K562 (cell line): ENCODE measurements around the gene ZFYVE26. TPM values are rescaled to one million over a fixed set of nuclear protein-coding genes. Genes with fewer than 3 reads are reported as not detected.
A peak's percentile ranks its signal among the peaks of the same experiment; 100 is the strongest.

ENCODE experiments used
- ATF2 ChIP-seq: sonication (generic); formaldehyde crosslinking; IDR thresholded peaks from 2 replicates; pipeline ENCODE4 v1.8.1; 2022; ENCODE audit warnings: missing genetic modification reagents
- DPF2 ChIP-seq: fragments of 450-650 bp; IDR thresholded peaks from 2 replicates; pipeline ENCODE4 v1.6.1; 2016
- GABPB1 ChIP-seq: sonication (generic); formaldehyde crosslinking; IDR thresholded peaks from 2 replicates; pipeline ENCODE4 v1.8.0; 2022; ENCODE audit warnings: mild to moderate bottlenecking, missing genetic modification reagents
- HDAC1 ChIP-seq, 2 experiments: fragments of 450-650 bp; IDR thresholded peaks; 2 replicates each; pipeline ENCODE4 v1.6.1; 2016 to 2017; ENCODE audit warnings: inconsistent platforms in 1 of 2, mild to moderate bottlenecking in 1 of 2, moderate library complexity in 1 of 2
- HSF4 ChIP-seq: fragments of 250-450 bp; sonication (Bioruptor Pico); IDR thresholded peaks from 2 replicates; pipeline ENCODE4 v2.1.2; 2022; ENCODE audit warnings: mild to moderate bottlenecking, moderate library complexity, borderline replicate concordance
- KLF13 ChIP-seq: fragments of 450-650 bp; IDR thresholded peaks from 2 replicates; pipeline ENCODE4 v1.6.1; 2016; ENCODE audit warnings: missing genetic modification characterization, low read depth, mild to moderate bottlenecking, missing compliant biosample characterization, moderate library complexity, borderline replicate concordance
- MNT ChIP-seq, 2 experiments: fragments of 450-650 bp; conservative IDR thresholded peaks; 2 replicates each; pipeline ENCODE4 v1.6.1; 2017; ENCODE audit warnings: mild to moderate bottlenecking in 2 of 2, moderate library complexity in 2 of 2
- NFE2 ChIP-seq: IDR thresholded peaks from 2 replicates; pipeline ENCODE4 v1.6.1; 2014; ENCODE audit warnings: antibody characterized with exemption, low read depth
- POLR2A ChIP-seq: fragments of 450-650 bp; conservative IDR thresholded peaks from 2 replicates; pipeline ENCODE4 v1.6.1; 2016
- POLR2AphosphoS5 ChIP-seq: IDR thresholded peaks from 2 replicates; pipeline ENCODE4 v1.6.1; 2011; ENCODE audit warnings: mild to moderate bottlenecking, low read depth, low read length, moderate library complexity; ENCODE audit not compliant: control insufficient read depth, insufficient read depth
- RB1 ChIP-seq: fragments of 450-650 bp; IDR thresholded peaks from 2 replicates; pipeline ENCODE4 v1.6.1; 2017; ENCODE audit warnings: low read depth, mild to moderate bottlenecking
- RBBP5 ChIP-seq: fragments of 200-600 bp; sonication (generic); IDR thresholded peaks from 2 replicates; pipeline ENCODE4 v1.6.1; 2012; ENCODE audit warnings: borderline replicate concordance, mild to moderate bottlenecking, low read length, control low read depth, inconsistent platforms; ENCODE audit not compliant: insufficient read depth, poor library complexity, severe bottlenecking
- RBM25 ChIP-seq: fragments of 200-400 bp; formaldehyde crosslinking; IDR thresholded peaks from 2 replicates; pipeline ENCODE4 v1.6.1; 2018; ENCODE audit warnings: low read length, low read depth, moderate library complexity; ENCODE audit not compliant: severe bottlenecking
- SAP30 ChIP-seq: fragments of 200-600 bp; sonication (generic); IDR thresholded peaks from 2 replicates; pipeline ENCODE4 v1.6.1; 2012; ENCODE audit warnings: borderline replicate concordance, low read depth, mild to moderate bottlenecking, moderate library complexity, low read length, control low read depth, inconsistent platforms; ENCODE audit not compliant: insufficient read depth, poor library complexity, severe bottlenecking
- SIN3A ChIP-seq, 2 experiments: fragments of 150-350 bp in 1 of 2; IDR thresholded peaks; 2 replicates each; pipeline ENCODE4 v1.6.1; 2011 to 2016; ENCODE audit warnings: borderline replicate concordance in 2 of 2, low read depth in 2 of 2, low read length in 2 of 2, mild to moderate bottlenecking in 2 of 2, moderate library complexity in 2 of 2; ENCODE audit not compliant: control insufficient read depth in 1 of 2
- ZFX ChIP-seq: sonication (generic); formaldehyde crosslinking; IDR thresholded peaks from 2 replicates; pipeline ENCODE4 v1.8.0; 2022; ENCODE audit warnings: mild to moderate bottlenecking, missing genetic modification reagents, moderate library complexity
- ZNF696 ChIP-seq: fragments of 250-450 bp; sonication (Bioruptor Pico); conservative IDR thresholded peaks from 2 replicates; pipeline ENCODE4 v1.4.0; 2020; ENCODE audit warnings: mild to moderate bottlenecking, moderate library complexity
- polyA plus RNA-seq, 8 experiments: library from polyadenylated mRNA; depleted of rRNA in 4 of 8; stranded (reverse) in 5 of 8; unstranded in 3 of 8; fragments of >200 nt; fragmentation: Nextera tagmentation in 2 of 8; fragmentation: Illumina TruSeq in 1 of 8; extraction: Ambion mirVana in 2 of 8; extraction: Trizol in 1 of 8; gene quantifications; 2 replicates each; pipeline versions ENCODE4 v1.2.1 to v1.2.3, GENCODE V29; 2011 to 2014; ENCODE audit warnings: inconsistent platforms in 1 of 8, missing spikeins in 1 of 8
- total RNA-seq, 7 experiments: library from RNA; depleted of rRNA in 6 of 7; stranded (reverse); fragments of >200 nt in 6 of 7; fragmentation: Illumina TruSeq in 2 of 7; extraction: Trizol in 2 of 7; gene quantifications; 2 replicates each; pipeline versions ENCODE4 v1.2.1 to v1.2.3, GENCODE V29; 2011 to 2021; ENCODE audit warnings: low replicate concordance in 1 of 7
- TF ChIP-seq, protein P1 (sequence below), 3 experiments: fragments of 200-800 bp in 1 of 3; fragments of 250-450 bp in 1 of 3; fragments of 450-650 bp in 1 of 3; sonication (Bioruptor Pico) in 1 of 3; sonication (Bioruptor generic) in 1 of 3; formaldehyde crosslinking in 1 of 3; IDR thresholded peaks; 2 replicates each; pipeline versions ENCODE4 v1.6.1 to v1.8.0; 2016 to 2022; ENCODE audit warnings: mild to moderate bottlenecking in 2 of 3, missing genetic modification characterization in 2 of 3, missing compliant biosample characterization in 1 of 3, moderate library complexity in 1 of 3

Gene ZFYVE26
- total and polyA plus RNA-seq, 9 of the 15 experiments (the other 6 are each of a cell fraction or from before 2014, with no cell fraction given), result 0.32 to 9.1 (median 5.9) TPM

DNA sequence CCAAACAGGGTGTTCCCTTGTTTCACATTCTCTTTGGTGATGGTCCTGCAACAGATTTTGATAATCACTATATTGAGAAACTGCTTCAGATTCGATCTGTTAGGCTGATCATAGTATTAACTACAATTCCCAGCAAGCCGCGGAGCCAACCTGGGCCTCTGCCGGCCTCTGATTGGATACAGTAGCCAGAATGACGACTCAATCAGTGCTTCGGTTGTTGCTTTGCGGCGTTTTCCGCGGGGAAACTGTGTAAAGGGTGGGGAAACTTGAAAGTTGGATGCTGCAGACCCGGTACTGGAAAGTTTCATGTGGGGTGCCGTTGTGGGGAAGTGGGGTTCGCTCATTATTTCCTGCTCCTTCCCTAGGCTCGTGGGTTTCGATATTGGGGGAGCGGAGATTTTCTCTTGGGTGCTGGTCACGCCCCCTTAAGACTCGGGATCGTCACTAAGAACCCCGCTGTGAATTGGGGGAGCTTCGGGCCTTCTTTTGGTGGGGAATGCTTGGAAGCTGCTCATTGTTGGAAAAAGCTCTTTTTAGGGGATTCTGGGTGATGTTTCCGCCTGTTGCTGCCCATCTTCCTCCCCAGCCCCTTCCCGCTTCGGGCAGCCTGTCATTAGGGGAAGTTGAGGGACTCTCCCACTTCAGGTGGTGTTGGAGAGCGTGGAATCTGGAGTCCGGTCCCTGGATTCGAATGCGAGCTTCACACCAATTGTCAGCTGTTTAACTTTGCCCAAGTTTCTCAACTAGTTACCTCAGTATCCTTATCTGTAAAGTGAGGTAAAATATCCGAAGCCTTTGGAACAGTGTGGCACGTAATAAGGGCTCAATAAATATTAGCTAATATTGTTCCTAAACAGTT is 3.4 kb upstream of the ZFYVE26 start, which contains the start of gene RAD51B (continued):
- TF ChIP-seq, protein P1, sequence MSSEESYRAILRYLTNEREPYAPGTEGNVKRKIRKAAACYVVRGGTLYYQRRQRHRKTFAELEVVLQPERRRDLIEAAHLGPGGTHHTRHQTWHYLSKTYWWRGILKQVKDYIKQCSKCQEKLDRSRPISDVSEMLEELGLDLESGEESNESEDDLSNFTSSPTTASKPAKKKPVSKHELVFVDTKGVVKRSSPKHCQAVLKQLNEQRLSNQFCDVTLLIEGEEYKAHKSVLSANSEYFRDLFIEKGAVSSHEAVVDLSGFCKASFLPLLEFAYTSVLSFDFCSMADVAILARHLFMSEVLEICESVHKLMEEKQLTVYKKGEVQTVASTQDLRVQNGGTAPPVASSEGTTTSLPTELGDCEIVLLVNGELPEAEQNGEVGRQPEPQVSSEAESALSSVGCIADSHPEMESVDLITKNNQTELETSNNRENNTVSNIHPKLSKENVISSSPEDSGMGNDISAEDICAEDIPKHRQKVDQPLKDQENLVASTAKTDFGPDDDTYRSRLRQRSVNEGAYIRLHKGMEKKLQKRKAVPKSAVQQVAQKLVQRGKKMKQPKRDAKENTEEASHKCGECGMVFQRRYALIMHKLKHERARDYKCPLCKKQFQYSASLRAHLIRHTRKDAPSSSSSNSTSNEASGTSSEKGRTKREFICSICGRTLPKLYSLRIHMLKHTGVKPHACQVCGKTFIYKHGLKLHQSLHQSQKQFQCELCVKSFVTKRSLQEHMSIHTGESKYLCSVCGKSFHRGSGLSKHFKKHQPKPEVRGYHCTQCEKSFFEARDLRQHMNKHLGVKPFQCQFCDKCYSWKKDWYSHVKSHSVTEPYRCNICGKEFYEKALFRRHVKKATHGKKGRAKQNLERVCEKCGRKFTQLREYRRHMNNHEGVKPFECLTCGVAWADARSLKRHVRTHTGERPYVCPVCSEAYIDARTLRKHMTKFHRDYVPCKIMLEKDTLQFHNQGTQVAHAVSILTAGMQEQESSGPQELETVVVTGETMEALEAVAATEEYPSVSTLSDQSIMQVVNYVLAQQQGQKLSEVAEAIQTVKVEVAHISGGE (CRISPR knock-in tag; IDR thresholded peaks at IDR 0.05), result 0 out of 6 replicates have a peak, but pooled peaks of 1 of the 3 experiments have one; percentile 34
- TF ChIP-seq GABPB1 (0 out of 2 replicates have a peak, but pooled peaks have one; percentile 31), SIN3A (IDR thresholded peaks at IDR 0.05; ENCODE audit: borderline replicate concordance in 2 of 2, control insufficient read depth in 1 of 2, low read depth in 2 of 2, low read length in 2 of 2) (peak; percentile 15 to 63; a peak in 1 of 4 replicates), POLR2AphosphoS5 (peak; percentile 41; the same call in 1 of the 2 replicates), RB1 (peak; percentile 25; the same call in 1 of the 2 replicates), KLF13 (peak; percentile 80), MNT (conservative IDR thresholded peaks at IDR 0.05) (peak; percentile 27 to 67; a peak in 3 of 4 replicates), POLR2A (peak; percentile 57; the same call in 1 of the 2 replicates), ATF2 (CRISPR knock-in tag) (no peak), SAP30 (peak; percentile 51), DPF2 (no peak), HDAC1 (IDR thresholded peaks at IDR 0.05) (peak in 1 of 2 experiments; percentile 57; a peak in 1 of 4 replicates), HSF4 (CRISPR knock-in tag) (no peak), RBBP5 (peak; percentile 72), RBM25 (peak; percentile 94), NFE2 (no peak), ZFX (CRISPR knock-in tag) (peak; percentile 67), ZNF696 (CRISPR knock-in tag) (no peak)
